Measurements from ENCODE around the gene MIDN.

Gene MIDN

DNA sequence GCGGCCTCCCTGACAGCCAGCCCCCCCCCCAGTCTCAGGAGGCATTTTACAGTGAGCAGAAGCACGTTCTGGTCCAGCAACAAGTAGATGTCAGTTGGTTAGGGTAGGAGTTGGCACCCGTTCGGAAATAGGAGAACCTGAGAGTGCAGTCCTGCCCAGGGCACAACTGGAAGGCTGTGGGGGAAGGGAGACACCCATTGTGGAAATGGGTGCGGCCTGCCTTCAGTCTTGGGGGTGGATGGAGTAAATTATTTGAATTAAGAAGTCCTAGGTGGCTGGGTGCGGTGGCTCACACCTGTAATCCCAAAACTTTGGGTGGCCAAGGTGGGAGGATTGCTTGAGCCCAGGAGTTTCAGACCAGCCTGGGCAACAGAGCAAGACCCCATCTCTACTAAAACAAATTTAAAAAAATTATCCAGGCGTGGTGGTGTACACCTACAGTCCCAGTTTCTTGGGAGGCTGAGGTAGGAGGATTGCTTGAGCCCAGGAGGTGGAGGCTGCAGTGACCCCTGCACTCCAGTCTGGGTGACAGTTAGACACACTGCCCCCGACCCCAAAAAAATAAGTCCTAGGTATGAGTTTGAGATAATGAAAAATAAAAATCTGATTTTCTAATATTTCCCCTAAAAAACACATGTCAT is 21.9 kb downstream of the MIDN start:
- DNase-seq (ENCODE audit: low read depth), result no peak

DNA sequence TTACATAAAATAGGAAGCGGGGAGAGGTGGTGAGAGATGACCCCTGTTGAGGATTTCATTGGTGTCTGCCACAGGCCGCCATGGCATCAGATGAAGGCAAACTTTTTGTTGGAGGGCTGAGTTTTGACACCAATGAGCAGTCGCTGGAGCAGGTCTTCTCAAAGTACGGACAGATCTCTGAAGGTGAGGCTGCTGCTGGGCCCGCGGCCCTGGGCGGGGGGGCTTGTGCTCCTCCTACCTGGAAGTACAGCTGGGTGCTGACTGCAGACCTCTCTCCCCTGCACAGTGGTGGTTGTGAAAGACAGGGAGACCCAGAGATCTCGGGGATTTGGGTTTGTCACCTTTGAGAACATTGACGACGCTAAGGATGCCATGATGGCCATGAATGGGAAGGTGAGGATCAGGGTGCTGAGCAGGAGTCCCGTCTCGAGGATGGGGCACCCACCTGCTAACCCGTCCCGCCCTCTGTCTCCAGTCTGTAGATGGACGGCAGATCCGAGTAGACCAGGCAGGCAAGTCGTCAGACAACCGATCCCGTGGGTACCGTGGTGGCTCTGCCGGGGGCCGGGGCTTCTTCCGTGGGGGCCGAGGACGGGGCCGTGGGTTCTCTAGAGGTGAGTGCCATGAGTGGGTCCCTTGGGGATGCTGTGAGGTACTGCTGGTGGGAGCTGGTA is 22.6 kb downstream of the MIDN start:
- no peak for DNase-seq (ENCODE audit: low read depth)

DNA sequence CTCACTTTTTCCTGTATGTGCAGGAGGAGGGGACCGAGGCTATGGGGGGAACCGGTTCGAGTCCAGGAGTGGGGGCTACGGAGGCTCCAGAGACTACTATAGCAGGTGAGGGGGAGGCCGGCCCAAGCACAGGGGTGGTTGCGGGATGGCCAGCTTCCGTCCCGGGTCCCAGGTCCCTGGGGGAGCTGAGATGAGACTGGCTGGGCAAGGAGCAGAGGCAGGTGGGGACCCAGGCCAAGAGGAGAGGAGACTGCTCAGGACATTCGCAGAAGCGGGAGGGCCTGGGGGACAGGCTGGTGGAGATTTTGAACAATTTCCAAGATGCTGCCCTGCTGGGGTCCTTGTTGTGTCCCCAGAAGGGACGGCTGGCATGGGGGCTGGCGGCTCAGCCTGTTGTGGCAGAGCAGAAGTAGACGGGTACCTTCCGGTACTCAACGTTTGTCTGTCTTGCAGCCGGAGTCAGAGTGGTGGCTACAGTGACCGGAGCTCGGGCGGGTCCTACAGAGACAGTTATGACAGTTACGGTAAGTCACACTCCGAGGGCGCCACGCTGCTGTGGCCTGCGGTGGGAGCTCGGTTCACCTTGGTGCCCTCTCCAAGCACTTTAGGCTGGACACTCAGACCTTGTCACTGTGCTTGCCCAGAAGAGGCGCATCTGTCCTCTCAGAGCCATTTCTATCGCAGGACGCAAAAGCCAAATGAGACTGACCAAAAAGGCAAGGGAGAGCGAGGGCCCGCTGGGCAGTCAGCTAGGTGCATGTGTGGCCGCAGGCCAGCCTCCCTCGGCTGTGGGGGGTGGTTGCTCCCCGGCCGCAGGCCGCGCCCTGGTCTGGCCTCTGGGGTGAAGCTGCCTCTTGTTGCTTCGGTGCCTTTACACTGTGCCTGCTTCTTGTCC is 23.4 kb downstream of the MIDN start:
- no peak for DNase-seq (ENCODE audit: low read depth)

DNA sequence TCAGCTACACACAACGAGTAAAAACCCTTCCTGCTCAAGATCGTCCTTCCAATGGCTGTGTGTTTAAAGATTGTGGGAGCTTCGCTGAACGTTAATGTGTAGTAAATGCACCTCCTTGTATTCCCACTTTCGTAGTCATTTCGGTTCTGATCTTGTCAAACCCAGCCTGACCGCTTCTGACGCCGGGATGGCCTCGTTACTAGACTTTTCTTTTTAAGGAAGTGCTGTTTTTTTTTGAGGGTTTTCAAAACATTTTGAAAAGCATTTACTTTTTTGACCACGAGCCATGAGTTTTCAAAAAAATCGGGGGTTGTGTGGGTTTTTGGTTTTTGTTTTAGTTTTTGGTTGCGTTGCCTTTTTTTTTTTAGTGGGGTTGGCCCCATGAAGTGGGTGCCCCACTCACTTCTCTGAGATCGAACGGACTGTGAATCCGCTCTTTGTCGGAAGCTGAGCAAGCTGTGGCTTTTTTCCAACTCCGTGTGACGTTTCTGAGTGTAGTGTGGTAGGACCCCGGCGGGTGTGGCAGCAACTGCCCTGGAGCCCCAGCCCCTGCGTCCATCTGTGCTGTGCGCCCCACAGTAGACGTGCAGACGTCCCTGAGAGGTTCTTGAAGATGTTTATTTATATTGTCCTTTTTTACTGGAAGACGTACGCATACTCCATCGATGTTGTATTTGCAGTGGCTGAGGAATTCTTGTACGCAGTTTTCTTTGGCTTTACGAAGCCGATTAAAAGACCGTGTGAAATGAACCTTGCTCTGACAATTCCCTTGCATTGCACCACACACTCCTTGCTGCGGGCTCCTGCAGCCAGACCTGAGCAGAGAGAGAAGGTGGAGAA is 24.3 kb downstream of the MIDN start:
- DNase-seq (ENCODE audit: low read depth), result no peak

DNA sequence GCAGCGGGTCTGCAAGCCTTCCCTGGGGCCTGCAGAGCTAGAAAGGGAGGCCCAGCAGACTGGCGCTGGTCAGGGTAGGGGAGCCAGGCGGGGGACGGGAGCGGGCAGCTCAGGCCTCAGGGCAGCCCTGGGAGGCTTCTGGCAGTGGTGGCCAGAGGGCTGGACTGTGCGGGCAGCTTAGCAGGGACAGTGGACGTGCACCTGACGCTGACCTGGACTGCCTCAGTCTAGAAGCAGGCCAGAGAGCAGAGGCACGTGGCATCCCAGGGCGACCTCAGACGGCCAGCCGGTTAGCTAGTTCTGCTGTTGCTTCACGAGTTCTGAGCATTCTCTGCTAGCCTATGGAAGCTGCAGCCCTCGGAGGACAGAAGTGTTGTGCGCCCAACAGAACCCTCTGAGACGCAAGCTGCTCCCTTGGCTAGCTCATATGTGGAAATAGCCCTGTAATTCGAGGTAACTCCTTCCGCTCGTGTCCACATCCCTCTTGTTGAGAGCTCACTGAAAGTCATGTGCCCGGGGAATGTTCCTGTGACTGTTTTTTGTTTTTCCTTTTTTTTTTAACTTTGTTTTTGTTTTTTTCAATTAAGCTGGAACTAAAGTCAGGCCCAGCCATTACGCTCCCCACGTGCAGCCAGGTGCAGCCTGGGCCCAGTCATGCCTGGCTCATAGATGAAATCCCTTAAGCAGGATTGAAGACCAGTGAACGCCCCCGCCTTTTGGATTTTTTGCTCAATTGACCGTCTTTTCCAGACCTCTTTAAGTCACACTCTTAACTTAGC is 25.1 kb downstream of the MIDN start:
- DNase-seq (ENCODE audit: low read depth), result no peak

DNA sequence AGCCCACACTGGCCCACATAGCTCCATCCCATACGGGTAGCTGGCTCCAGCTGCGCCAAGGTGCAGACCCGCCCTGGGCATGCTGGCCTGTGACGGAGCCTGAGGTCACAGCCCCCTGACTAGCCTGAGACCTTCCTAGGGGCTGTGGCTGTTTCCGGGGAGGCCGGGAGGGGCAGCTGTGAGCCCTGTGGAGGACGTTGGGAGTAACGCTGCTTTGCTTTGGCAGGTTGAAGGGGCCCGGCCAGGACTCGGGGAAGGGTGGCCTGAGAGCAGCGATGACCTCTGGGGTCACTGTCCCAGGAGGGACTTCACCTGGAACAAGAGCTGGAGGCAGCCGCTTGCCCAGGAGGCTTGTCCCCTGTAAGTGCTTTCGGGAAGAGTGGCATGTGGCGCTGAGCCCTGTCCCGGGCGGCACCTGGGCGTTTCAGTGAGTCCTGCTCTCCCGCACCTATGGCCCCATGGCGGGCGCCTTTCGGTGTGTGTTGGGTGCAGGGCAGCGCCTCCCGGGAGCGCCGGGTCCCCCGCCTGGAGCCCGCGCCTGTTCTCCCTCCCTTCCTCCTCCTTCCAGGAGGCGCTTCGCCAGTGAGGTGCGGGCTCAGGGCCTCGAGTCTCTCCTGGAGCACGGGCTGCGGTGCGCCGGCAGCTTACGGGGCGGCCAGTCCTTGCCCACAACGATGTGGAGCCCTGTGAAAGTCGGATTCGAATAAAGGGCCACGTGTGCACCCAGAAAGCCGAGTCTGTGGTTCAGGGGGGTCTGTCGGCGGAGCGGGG is 25.9 kb downstream of the MIDN start:
- DNase-seq (ENCODE audit: low read depth), result no peak

DNA sequence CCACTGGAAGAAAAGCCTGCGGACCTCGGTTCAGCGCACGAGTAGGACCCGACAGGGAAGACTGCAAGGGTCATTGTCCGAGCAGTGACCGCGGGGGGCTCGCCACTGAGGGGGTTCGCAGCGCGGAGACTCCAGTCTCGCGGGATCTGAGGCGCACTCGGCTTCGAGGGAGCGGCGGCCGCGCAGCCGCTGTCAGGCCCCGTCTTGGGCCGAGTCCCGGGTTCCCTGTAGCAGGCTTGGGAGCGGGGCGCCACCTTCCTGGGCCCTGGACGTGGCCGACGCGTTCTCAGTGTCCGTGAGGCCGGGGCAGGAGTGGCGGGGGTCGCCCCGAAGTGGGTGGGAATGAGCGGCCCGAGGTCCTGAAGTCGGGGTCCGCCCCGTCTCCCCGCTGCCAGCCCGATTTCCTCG is 26.5 kb downstream of the MIDN start:
- DNase-seq (ENCODE audit: low read depth), result no peak

DNA sequence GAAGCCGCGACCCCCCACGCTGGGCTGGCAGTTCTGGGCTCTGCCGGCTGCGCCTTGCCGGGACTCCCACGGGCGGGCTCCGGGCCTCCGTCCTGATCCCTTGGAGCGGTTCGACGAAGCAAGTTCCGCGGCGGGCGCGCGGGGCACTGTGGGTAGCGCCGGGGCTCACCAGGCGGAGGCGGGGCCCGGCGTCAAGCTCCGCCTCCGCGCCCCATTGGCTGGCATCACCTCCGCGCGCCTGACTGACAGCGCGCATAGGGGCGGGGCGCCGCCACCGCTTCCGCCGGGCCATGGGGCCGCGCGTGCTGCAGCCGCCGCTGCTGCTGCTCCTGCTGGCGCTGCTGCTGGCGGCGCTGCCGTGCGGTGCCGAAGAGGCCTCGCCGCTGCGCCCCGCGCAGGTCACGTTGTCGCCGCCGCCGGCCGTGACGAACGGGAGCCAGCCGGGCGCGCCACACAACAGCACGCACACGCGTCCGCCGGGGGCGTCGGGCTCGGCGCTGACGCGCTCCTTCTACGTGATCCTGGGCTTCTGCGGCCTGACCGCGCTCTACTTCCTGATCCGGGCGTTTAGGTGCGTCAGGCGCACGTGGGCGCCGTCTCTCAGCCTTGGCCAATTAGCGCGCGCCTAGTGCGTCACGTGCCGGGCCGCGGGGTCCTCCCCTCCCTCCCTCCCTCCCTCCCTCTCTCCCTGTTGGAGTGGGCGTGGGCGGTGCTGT is 27.0 kb downstream of the MIDN start, which contains the start of gene FAM174C:
Gene FAM174C, plus strand, starts transcription at position 271 of the 716 bp plus-strand sequence. Its CDS starts 20 bp downstream, at position 291.
- peak; percentile 94 for DNase-seq (ENCODE audit: low read depth)

DNA sequence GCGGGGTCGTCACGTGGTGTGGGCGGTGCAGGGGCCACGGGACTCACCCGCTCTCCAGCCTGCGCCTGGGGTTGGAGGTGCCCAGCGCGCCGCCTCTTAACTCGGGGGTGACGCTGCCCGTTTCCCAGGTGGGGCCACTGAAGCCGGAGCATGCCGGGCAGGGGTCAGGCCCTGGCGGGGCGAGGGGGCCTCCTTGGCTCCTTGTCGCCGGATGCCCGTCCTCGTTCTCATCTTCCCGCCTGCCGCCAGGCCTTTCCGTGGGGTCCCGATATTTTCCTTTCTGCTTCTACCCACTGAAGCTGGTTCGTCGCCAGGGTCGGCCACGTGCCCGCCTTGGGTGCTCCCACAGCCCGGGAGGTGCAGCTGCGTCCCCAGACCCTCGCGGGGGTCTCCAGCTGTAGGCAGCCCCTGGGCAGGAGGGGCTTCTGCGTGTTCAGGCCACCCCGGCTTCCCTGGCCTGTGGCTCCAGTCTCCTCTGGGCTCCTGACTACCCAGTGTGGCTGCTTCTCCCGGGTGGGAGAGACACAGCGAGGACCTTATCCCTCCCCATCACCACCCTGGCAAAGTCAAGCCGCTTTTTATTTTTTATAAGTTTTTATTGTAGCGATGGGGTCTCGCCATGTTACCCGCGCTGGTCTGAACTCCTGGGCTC is 27.7 kb downstream of the MIDN start:
- no peak for DNase-seq (ENCODE audit: low read depth)

DNA sequence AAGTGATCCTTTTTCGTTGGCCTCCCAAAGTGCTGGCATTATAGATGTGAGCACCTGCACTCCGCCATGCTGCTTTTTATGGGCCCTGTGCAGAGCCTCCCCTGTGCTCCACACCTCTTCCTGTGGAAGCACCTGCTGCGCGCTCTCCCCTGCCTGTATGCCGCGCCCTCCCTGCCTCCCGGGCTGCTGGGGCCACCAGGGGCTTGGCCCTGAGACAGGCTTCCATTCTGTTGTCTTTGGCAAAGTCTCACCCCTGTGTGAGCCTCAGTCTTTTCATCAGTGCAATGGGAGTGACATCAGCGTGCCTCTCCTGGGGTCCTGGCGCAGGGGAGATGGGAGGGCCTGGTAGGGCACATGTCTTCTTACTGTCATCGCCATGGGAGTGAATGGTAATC is 28.2 kb downstream of the MIDN start:
- DNase-seq (ENCODE audit: low read depth), result no peak

DNA sequence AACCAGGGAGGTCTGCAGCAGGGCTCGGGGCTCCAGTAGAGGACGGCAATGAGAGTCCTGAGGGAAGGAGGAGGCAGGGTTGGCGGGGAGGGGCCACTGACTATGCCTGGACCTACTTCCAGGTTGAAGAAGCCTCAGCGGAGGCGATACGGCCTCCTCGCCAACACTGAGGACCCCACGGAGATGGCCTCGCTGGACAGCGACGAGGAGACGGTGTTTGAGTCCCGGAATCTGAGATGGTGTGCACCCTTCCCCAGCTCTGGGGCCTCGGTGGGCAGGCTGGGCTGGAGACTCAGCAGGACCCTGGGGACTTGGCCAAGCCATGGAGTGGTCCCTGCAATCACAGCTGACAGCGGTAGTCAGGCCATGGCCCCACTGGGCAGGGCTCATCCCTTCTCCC is 28.7 kb downstream of the MIDN start:
- DNase-seq (ENCODE audit: low read depth), result no peak

DNA sequence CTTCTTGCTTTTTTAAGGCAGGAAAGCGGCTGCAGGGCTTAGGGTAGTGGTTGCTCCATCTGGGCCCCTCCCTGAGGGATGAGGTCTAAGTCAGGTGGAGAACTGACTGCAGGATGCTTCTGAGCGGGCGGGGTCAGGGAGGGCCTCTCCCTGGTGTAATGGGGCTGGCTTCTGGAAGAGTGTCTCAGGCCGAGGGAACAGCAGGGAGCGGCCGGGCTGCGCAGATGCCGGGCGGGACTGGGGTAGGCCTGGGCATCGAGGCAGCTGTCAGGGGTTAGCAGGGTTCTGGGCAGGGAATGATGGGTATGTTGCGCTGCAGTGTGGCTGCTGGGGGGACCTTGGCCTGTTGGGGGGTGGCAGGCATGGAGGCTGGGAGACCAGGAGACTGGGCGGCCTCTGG is 29.7 kb downstream of the MIDN start:
- DNase-seq (ENCODE audit: low read depth), result no peak

DNA sequence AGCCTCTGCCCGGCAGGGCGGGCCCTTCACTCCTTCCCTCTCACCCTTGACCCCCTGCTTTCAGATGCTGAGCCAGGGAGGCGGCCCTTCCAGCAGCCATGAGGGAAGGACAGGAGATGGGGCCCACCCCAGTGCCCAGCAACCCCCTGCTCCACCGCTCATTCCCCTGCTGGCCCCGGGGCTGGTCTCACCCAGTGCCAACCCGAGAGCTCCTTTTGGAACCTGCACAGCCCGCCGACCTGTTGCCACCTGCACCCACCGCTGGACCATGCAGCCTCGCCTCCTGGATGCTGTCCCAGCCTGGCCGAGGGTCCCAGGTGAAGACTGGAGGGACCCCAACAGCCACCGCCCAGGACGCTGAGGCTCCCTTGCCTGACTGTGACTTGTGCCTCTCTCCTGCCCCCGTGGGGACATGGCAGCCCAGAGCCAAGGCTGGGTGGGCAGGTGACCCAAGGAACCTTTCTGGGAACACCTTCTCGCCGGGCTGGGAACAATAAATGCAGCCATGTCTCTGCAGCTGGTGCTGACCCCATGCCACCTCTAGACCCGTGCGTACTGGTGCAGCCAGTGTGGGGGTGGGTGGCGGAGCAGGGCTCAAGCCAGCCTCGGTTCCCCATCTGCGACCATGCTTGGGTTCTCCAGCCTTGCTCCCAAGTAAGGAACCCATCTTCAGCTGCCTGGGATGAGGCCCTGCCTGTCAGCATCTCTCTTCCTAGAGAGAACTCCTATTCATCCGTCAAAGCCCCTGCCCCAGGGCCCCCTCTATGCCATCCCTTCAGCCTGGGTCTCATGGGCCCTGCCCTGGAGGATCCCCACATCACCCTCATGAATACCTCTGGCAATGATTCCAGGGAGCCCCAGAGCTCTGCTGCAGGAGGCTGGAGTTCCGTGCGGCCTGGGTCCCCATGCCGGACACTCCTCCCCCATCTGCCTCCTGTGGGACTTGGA is 30.6 kb downstream of the MIDN start:
- DNase-seq (ENCODE audit: low read depth), result no peak

DNA sequence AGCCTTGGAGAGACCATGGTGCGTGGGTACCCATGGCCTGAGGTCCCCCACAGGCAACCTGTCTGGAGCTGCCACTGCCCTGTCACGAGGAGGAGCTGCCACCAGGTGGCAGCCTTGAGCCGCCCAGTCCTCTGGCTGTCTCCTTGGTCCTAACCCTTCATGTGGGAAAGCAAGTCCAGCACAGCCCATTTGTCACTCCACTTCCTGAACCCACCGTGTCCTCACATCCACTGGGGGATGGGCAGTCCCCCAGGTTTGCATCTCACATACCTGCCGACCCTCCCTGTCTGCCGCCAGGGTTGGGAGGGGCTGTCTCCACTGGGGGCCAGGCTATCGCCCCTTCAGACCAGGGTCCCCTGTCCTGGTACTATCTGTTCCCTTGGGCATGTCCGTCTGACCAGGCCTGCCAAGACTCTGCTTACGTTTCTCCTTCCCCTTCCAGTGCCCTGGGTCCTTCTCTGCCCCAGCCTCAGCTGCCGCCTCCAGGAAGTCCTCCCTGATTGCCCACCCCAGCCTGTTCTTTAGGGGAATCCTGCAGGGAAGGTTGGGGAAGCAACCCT is 31.5 kb downstream of the MIDN start:
- no peak for DNase-seq (ENCODE audit: low read depth)

DNA sequence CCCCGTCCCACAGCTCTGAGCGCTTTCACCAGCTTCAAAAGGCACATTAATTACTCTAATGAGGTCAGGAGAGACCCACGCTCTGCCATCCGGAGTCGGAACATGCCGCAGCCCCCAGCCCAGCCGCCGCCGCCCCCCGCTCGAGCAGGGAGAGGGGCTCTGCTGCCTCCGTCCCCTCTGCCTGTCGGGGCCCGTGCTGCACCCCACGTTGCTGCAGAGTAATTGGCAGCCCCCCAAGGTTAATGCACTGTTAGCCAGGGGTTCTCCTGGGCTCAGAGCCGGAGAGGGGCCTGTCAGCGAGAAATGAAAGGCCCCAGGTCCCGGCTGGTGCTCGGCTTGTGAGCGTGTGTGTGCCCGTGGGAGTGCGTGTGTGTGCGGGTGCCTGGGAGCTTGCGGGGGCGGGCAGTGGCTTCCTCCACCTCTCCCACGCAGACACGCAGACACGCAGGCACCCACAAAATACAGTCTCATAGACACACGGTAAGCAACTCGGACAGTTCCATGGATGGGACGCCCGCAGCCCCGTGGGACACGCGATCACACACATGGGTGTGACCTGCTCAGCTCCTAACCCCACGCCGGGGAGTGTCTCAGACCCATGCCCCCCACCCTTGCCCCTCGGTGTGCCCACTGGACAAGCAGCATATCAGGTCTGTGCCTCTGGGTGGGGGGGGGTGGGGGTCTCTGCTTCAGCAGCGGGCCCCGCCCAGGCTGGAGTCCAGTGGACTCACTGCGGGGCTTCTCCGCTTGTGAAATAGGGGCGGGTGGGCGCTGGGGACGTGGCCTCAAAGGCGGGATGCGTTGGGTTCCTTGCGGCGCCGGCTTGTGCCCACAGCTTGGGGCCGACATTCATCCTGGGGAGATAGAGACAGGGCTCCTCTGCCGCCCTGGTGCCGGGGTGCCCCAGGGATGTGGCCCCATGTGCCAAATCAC is 32.5 kb downstream of the MIDN start:
- DNase-seq (ENCODE audit: low read depth), result no peak

DNA sequence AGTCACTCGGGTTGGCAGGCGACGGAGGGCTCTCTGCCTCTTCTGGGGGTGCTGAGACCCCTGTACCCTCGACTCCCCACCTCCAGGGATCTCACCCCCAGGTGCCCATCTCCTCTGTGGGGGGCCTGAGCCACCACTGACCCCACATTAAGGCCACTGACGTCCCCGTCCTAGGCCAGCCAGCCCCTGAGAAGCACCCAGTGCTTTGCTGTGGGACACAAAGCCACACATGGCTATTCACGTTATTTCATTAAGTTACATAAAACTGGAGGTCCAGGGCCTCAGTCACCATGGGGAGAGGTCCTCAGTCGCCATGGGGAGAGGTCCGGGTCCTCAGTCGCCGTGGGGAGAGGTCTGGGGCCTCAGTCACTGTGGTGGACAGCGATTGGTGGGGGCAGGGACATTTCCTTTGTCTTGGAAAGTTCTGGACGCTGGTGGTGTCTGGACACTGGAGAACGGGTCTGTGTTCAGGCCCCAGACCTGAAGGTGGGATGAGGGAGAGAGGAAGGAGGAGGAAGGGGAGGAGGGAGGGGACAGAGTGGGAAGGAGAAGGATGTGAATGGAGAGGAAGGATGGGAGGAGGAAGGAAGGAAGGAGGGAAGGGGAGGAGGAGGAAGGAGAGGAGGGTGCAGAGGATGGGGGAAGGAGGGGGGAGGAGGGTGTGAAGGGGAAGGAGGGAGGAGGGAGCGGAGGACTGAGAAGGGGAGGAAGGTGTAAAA is 33.3 kb downstream of the MIDN start:
- DNase-seq (ENCODE audit: low read depth), result no peak

Data from CMK (cell line).